Stomach (tissue), 9 donors: ENCODE measurements around the gene ARID5A. TPM values are rescaled to one million over a fixed set of nuclear protein-coding genes. Genes with fewer than 3 reads are reported as not detected.

Experiments used
- DNase-seq, 2 donors: peaks; one replicate each; pipeline versions ENCODE4 v3.0.0 to v3.0.0-alpha.2; 2013 to 2019
- H3K27ac ChIP-seq, 5 donors: fragments of 200-600 bp in 4 of 5; sonication (generic) in 4 of 5; one replicate each; pipeline ENCODE4 v1.5.1; 2013 to 2019; ENCODE audit warnings: mild to moderate bottlenecking in 1 of 5, moderate library complexity in 1 of 5
- H3K27me3 ChIP-seq, 3 donors: fragments of 200-600 bp; sonication (generic); one replicate each; pipeline ENCODE4 v1.5.1; 2017 to 2019; ENCODE audit warnings: mixed run types in 1 of 3
- H3K36me3 ChIP-seq, 4 donors: fragments of 200-600 bp; sonication (generic); 1 replicate in 3 of 4; 2 replicates in 1 of 4; pipeline ENCODE4 v1.5.1; 2016 to 2019
- H3K4me1 ChIP-seq, 4 donors: fragments of 200-600 bp; sonication (generic); one replicate each; pipeline ENCODE4 v1.5.1; 2016 to 2019
- H3K4me3 ChIP-seq, 4 donors: fragments of 200-600 bp; sonication (generic) in 3 of 4; one replicate each; pipeline ENCODE4 v1.5.1; 2016 to 2019; ENCODE audit warnings: mild to moderate bottlenecking in 1 of 4
- H3K9me3 ChIP-seq, 4 donors: fragments of 200-600 bp; sonication (generic); one replicate each; pipeline ENCODE4 v1.5.1; 2016 to 2019
- EP300 ChIP-seq: sonication (generic); formaldehyde crosslinking; IDR thresholded peaks from one replicate; pipeline ENCODE4 v1.6.1; 2017; ENCODE audit warnings: antibody characterized with exemption
- POLR2A ChIP-seq, 4 donors: fragments of 450-650 bp; IDR thresholded peaks; one replicate each; pipeline ENCODE4 v1.6.1; 2016; ENCODE audit warnings: antibody characterized with exemption in 4 of 4, control low read depth in 2 of 4, mild to moderate bottlenecking in 1 of 4, moderate library complexity in 1 of 4
- POLR2AphosphoS5 ChIP-seq, 3 donors: sonication (generic); formaldehyde crosslinking; IDR thresholded peaks; one replicate each; pipeline ENCODE4 v1.6.1; 2016; ENCODE audit warnings: antibody characterized with exemption in 3 of 3
- WGBS, 5 donors: extraction: QIAGEN DNeasy Blood & Tissue Kit in 3 of 5; methylation state at CpG; one replicate each; pipeline versions ENCODE4 v1.1.5 to v1.1.7; 2013 to 2018; 5-methylcytosine and 5-hydroxymethylcytosine counted together
- intact Hi-C: fragments of 100-400 bp; cut with DNase I; formaldehyde crosslinking; loops from one replicate; pipeline ENCODE4 v1.15.1; 2023; ENCODE audit warnings: low total_unique reads
- polyA plus RNA-seq, 3 donors: library from polyadenylated mRNA; stranded (reverse); fragments of 200-250 nt; gene quantifications; one replicate each; pipeline ENCODE4 v1.2.3, GENCODE V29; 2013
- total RNA-seq, 5 donors: library from RNA; depleted of rRNA; stranded (reverse); fragments of >200 nt; gene quantifications; one replicate each; pipeline versions ENCODE4 v1.1.0 to v1.2.3, GENCODE V29; 2014 to 2016
- TF ChIP-seq, protein P1 (sequence below), 7 experiments: fragments of 450-650 bp in 4 of 7; fragments of 200-600 bp in 3 of 7; sonication (generic) in 3 of 7; IDR thresholded peaks; one replicate each; pipeline ENCODE4 v1.5.1; 2016 to 2019; ENCODE audit warnings: antibody characterized with exemption in 7 of 7, control low read depth in 2 of 7, mild to moderate bottlenecking in 1 of 7
- donor health status: healthy with polysubstance abuse.
- donor health status: Bipolar disorder and iron deficiency.
- donor health status: healthy.

Gene ARID5A
- total and polyA plus RNA-seq, 8 donors, result 1.2 to 26.8 (median 14.6) TPM

GRCh38 chr2:96594282-96594681 is 57.7 kb downstream of the ARID5A start:
- intact Hi-C loops, result no loop called here
- Histone ChIP-seq H3K27ac (peak overlapping the region in 1 of 5 donors; percentile 21), H3K27me3 (no peaks in the 10 kb centered on the region), H3K4me1 (no peaks in the 10 kb centered on the region), H3K36me3 (peaks cover 42 to 85% (median 80%) of the 10 kb centered on the region in 4 donors), H3K9me3 (no peaks in the 10 kb centered on the region), H3K4me3 (no peak overlapping the region)
- TF ChIP-seq POLR2AphosphoS5 (IDR thresholded peaks at IDR 0.05) (no peak), EP300 (no peak)
- 75 to 87% (median 80%) methylated on average over 3 of the region's 3 CpGs for WGBS, 5 donors
- no peak for DNase-seq

DNA sequence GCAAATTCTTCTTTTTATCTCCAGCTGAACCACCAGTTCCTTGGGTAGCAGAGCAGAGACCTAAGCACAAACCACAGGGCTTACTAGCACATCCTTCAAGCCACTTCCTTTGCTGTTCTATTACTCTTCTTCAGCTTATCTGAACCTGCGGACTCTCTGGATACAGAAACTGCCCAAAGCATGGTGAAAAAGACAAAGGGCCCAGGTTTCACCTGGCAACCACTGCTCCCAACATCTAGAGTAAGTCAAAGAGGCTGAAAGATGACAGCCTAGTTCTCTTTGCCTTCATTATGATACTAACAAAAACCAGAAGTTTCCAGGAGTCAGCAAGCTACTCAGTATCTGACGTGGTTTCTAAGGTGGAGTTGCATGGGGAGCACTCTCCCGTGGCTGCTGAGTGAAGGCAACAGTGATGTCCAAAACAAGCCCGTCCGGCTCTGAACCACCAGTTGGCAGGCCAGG is 58.2 kb downstream of the ARID5A start:
- H3K4me1 ChIP-seq, result no peaks in the 10 kb centered on the region
- H3K27ac ChIP-seq, result peak overlapping the region in 1 of 5 donors; percentile 5
- no peak overlapping the region for H3K4me3 ChIP-seq
- no peaks in the 10 kb centered on the region for H3K27me3 ChIP-seq
- peaks cover 42 to 89% (median 83%) of the 10 kb centered on the region in 4 donors for H3K36me3 ChIP-seq
- WGBS, 5 donors, result 69 to 89% (median 86%) methylated on average over 5 of the region's 5 CpGs
- H3K9me3 ChIP-seq, result no peaks in the 10 kb centered on the region
- intact Hi-C loops, result no loop called here
- DNase-seq, result no peak
- no peak for TF ChIP-seq POLR2A (IDR thresholded peaks at IDR 0.05)
- TF ChIP-seq, protein P1, sequence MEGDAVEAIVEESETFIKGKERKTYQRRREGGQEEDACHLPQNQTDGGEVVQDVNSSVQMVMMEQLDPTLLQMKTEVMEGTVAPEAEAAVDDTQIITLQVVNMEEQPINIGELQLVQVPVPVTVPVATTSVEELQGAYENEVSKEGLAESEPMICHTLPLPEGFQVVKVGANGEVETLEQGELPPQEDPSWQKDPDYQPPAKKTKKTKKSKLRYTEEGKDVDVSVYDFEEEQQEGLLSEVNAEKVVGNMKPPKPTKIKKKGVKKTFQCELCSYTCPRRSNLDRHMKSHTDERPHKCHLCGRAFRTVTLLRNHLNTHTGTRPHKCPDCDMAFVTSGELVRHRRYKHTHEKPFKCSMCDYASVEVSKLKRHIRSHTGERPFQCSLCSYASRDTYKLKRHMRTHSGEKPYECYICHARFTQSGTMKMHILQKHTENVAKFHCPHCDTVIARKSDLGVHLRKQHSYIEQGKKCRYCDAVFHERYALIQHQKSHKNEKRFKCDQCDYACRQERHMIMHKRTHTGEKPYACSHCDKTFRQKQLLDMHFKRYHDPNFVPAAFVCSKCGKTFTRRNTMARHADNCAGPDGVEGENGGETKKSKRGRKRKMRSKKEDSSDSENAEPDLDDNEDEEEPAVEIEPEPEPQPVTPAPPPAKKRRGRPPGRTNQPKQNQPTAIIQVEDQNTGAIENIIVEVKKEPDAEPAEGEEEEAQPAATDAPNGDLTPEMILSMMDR (IDR thresholded peaks at IDR 0.05), result no peak
- TF ChIP-seq POLR2AphosphoS5 (IDR thresholded peaks at IDR 0.05), result no peak
- TF ChIP-seq EP300, result no peak

- no peak for DNase-seq
- no peaks in the 10 kb centered on the region for H3K9me3 ChIP-seq
- H3K27ac ChIP-seq, result no peak overlapping the region
These were observed 60.0 kb downstream of the ARID5A start for GRCh38 chr2:96596596-96596995.

DNA sequence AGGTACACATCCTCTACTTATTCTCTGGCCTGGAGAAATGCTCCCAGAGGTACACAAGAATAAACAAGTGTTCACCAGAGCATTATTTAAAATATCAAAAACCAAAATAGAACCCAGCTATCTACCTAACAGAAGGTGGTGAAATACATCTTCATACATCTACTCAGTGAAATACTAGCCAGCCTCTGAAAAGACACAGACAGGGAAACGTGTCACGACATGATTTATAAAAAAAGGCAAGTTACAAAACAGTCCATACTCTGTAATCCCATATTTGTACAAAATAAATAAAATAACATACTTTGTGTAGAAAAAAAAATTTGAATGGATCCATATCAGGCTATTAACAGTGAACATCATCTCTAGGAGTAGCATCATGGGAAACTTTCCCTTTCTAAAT is 63.4 kb downstream of the ARID5A start:
- no peak overlapping the region for H3K4me3 ChIP-seq
- 79 to 94% (median 86%) methylated on average over 2 of the region's 2 CpGs for WGBS, 5 donors
- DNase-seq, result no peak
- no peak overlapping the region for H3K27ac ChIP-seq
- no peaks in the 10 kb centered on the region for H3K9me3 ChIP-seq
- no peak for TF ChIP-seq EP300
- TF ChIP-seq POLR2A (IDR thresholded peaks at IDR 0.05), result no peak
- TF ChIP-seq, protein P1 (IDR thresholded peaks at IDR 0.05), result no peak
- TF ChIP-seq POLR2AphosphoS5 (IDR thresholded peaks at IDR 0.05), result no peak
- H3K36me3 ChIP-seq, result peaks cover 69 to 100% (median 99%) of the 10 kb centered on the region in 4 donors
- intact Hi-C loops, result no loop called here
- peaks cover 0 to 14% (median 3%) of the 10 kb centered on the region in 4 donors for H3K4me1 ChIP-seq
- no peaks in the 10 kb centered on the region for H3K27me3 ChIP-seq

More at GRCh38 chr2:96596596-96596995, 60.0 kb downstream of the ARID5A start:
- intact Hi-C loops, result no loop called here
- H3K4me3 ChIP-seq, result no peak overlapping the region
- H3K36me3 ChIP-seq, result peaks cover 56 to 100% (median 98%) of the 10 kb centered on the region in 4 donors
- no peaks in the 10 kb centered on the region for H3K27me3 ChIP-seq
- peaks cover 0 to 3% (median 1%) of the 10 kb centered on the region in 4 donors for H3K4me1 ChIP-seq
- TF ChIP-seq POLR2AphosphoS5 (IDR thresholded peaks at IDR 0.05) (no peak), EP300 (no peak), POLR2A (IDR thresholded peaks at IDR 0.05) (no peak)
- TF ChIP-seq, protein P1 (IDR thresholded peaks at IDR 0.05), result no peak
